Lower lobe of right lung (tissue), 2 donors: Measurements from ENCODE around the gene ABHD4. TPM values are rescaled to one million over a fixed set of nuclear protein-coding genes. Genes with fewer than 3 reads are reported as not detected.

ENCODE experiments used
- ATAC-seq, 2 donors: fragments of 200-7000 bp; cut with Tn5 transposase; one replicate each; pipeline ENCODE4 v1.9.1; 2020 to 2022; ENCODE audit warnings: mild to moderate bottlenecking in 2 of 2, moderate library complexity in 2 of 2
- DNase-seq: peaks from one replicate; pipeline ENCODE4 v3.0.0-alpha.2; 2020
- H3K27ac ChIP-seq: fragments of 200-600 bp; one replicate; pipeline ENCODE4 v1.8.0; 2022
- H3K27me3 ChIP-seq: fragments of 200-600 bp; one replicate; pipeline ENCODE4 v1.8.0; 2022; ENCODE audit warnings: low read depth
- H3K36me3 ChIP-seq: fragments of 200-600 bp; one replicate; pipeline ENCODE4 v1.8.0; 2022; ENCODE audit warnings: mild to moderate bottlenecking
- H3K4me1 ChIP-seq: fragments of 200-600 bp; one replicate; pipeline ENCODE4 v1.8.0; 2022
- H3K4me3 ChIP-seq: fragments of 200-600 bp; one replicate; pipeline ENCODE4 v1.8.0; 2022; ENCODE audit warnings: mild to moderate bottlenecking
- H3K9me3 ChIP-seq: fragments of 200-600 bp; one replicate; pipeline ENCODE4 v1.8.0; 2022
- intact Hi-C: fragments of 100-400 bp; cut with DNase I; formaldehyde crosslinking; loops from one replicate; pipeline ENCODE4 v1.11.0; 2022
- total RNA-seq: library from RNA; stranded (reverse); fragmentation: NEBNext Ultra II Directional; extraction: Animal tissue kit (Norgen Biotek cat#: 25700); gene quantifications from one replicate; pipeline ENCODE4 v1.2.1, GENCODE V29; 2021
- TF ChIP-seq, protein P1 (sequence below): fragments of 200-600 bp; IDR thresholded peaks from one replicate; pipeline ENCODE4 v1.8.0; 2022; ENCODE audit warnings: antibody characterized with exemption, mild to moderate bottlenecking
- donor health status: DM: no; HTN: yes; CAD: no; lungs with severe emphysema.

Gene ABHD4
- total RNA-seq, 1 donor from 2014 or later, result 28.5 TPM

DNA sequence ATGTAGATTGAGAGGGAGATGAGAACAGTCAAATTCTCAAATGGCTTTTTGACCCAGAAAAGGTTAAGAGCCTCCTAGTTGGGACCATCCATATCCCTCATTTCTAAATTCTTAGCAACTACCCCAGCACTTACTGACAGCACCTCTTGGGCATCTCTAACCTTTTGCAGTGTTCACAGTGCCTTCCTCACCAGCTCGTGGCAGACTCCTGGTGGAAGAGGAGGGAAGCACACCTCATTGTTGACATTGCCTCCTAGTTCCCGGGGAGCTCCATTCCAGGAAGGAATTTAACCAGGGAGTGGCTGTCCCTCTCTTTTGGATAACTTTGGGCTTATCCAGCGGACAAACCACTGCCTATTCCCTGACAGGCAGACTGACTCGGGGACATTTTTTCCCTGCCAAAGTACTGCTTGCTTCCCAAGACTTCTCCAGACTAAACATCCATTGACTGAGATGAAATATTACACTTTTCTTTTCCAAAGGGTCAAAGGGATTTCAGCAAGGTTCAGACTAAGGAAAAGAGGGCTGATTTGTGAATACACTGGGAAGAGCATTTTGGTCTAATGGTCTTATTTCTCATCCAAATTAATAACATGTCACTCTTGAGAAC, 55.0 kb downstream of the ABHD4 start:
- no peaks in the 10 kb centered on the region for H3K9me3 ChIP-seq
- no peaks in the 10 kb centered on the region for H3K36me3 ChIP-seq
- TF ChIP-seq, protein P1, sequence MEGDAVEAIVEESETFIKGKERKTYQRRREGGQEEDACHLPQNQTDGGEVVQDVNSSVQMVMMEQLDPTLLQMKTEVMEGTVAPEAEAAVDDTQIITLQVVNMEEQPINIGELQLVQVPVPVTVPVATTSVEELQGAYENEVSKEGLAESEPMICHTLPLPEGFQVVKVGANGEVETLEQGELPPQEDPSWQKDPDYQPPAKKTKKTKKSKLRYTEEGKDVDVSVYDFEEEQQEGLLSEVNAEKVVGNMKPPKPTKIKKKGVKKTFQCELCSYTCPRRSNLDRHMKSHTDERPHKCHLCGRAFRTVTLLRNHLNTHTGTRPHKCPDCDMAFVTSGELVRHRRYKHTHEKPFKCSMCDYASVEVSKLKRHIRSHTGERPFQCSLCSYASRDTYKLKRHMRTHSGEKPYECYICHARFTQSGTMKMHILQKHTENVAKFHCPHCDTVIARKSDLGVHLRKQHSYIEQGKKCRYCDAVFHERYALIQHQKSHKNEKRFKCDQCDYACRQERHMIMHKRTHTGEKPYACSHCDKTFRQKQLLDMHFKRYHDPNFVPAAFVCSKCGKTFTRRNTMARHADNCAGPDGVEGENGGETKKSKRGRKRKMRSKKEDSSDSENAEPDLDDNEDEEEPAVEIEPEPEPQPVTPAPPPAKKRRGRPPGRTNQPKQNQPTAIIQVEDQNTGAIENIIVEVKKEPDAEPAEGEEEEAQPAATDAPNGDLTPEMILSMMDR, result peak; percentile 85
- intact Hi-C loops, result loop anchor here (10.0 kb wide), 2 partner anchors 88 to 202 kb away; no protein-coding TSS in a partner anchor
- no peaks in the 10 kb centered on the region for H3K4me1 ChIP-seq
- ATAC-seq (peak; percentile 88 to 93), DNase-seq (peak; percentile 55)
- no peaks in the 10 kb centered on the region for H3K27me3 ChIP-seq
- H3K4me3 ChIP-seq, result no peak overlapping the region
- H3K27ac ChIP-seq, result no peak overlapping the region

DNA sequence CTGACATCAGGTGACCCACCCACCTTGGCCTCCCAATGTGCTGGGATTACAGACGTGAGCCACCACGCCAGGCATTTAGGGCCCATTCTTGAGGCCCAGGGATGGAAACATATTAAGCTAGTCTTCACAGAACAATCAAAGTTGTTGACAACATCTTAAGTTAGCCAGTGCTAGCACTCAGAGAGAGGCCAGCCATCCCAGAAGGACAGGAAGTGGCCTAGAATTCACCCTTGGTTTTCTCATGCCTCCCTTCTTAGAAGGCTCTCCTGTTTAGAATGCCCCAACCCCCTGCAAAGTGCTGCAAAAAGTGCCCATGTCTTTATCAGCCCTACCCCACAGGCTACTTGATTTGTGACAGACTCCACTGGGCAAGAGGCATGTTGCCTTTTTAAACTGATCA, 58.1 kb downstream of the ABHD4 start:
- TF ChIP-seq, protein P1, result no peak
- ATAC-seq, result no peak
- intact Hi-C loops, result loop anchor here (10.0 kb wide), 2 partner anchors 91 to 199 kb away; no protein-coding TSS in a partner anchor

DNA sequence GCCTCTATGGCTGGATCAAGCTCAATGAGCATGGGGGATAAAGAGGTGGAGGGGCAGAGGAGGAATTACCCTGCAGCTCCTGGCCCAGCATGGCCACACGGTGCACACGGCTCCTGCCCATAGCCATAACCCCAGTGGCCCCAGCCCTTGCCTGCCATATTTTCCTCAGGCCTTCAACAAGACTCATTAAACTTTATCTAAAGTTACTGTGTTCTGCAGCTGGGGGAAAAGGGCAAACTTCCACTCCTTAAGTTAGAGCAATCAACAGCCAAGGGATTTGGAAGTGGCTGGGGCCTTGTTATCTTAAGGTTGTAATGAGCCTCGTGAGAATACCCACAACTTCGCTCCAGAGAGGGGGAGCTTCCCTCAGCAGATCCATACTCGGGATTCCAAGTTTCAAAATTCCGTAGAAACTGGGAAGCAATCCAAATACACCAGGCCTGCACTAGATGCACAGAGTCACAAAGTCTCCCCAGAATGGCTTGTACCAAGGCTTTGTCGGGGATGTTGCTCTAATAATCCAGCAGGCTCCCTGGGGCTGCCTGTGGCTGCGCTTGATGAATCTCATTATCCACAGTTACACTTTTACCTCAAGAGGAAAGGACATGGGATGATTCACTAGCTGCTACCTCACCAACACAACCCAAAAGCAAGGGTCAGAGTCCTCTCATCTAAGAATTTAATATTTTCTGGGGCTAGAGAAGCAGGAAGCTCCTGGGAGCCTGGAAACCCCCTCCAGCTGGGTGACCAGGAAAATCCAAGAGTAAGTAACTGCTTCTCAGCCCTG, 59.0 kb downstream of the ABHD4 start:
- no peaks in the 10 kb centered on the region for H3K9me3 ChIP-seq
- no peaks in the 10 kb centered on the region for H3K4me1 ChIP-seq
- no peak overlapping the region for H3K27ac ChIP-seq
- H3K36me3 ChIP-seq, result no peaks in the 10 kb centered on the region
- DNase-seq (no peak), ATAC-seq (no peak)
- TF ChIP-seq, protein P1, result no peak
- H3K4me3 ChIP-seq, result no peak overlapping the region
- intact Hi-C loops, result loop anchor here (10.0 kb wide), 2 partner anchors 92 to 198 kb away; no protein-coding TSS in a partner anchor
- H3K27me3 ChIP-seq, result no peaks in the 10 kb centered on the region

More for the DNA sequence above, 58.1 kb downstream of the ABHD4 start:
- Histone ChIP-seq H3K36me3 (no peaks in the 10 kb centered on the region), H3K27me3 (no peaks in the 10 kb centered on the region), H3K4me3 (no peak overlapping the region), H3K9me3 (no peaks in the 10 kb centered on the region), H3K4me1 (no peaks in the 10 kb centered on the region), H3K27ac (no peak overlapping the region)
- DNase-seq, result no peak

DNA sequence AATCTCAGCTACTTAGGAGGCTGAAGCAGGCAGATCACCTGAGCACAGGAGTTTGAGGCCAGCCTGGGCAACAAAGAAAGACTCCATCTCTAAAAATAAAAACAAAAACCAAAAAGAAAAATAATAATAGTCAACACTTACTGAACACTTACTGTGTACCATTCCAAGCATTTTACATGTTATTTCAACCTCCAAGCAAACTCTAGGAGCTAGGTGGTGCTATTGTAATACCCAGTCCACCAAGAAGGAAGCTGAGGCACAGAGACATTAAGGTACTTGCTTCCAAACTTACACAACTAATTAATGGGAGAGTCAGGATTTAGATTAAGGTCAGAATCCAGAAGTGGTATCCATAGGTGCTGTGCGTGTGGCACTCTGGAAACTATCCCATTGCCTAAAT, 59.8 kb downstream of the ABHD4 start:
- no peak overlapping the region for H3K27ac ChIP-seq
- intact Hi-C loops, result loop anchor here (10.0 kb wide), 2 partner anchors 93 to 197 kb away; no protein-coding TSS in a partner anchor
- H3K36me3 ChIP-seq, result no peaks in the 10 kb centered on the region
- H3K27me3 ChIP-seq, result no peaks in the 10 kb centered on the region
- TF ChIP-seq, protein P1, result peak; percentile 33
- DNase-seq, result no peak
- H3K4me3 ChIP-seq, result no peak overlapping the region
- H3K9me3 ChIP-seq, result no peaks in the 10 kb centered on the region
- ATAC-seq, result peak in 1 of 2 donors; percentile 39
- no peaks in the 10 kb centered on the region for H3K4me1 ChIP-seq

DNA sequence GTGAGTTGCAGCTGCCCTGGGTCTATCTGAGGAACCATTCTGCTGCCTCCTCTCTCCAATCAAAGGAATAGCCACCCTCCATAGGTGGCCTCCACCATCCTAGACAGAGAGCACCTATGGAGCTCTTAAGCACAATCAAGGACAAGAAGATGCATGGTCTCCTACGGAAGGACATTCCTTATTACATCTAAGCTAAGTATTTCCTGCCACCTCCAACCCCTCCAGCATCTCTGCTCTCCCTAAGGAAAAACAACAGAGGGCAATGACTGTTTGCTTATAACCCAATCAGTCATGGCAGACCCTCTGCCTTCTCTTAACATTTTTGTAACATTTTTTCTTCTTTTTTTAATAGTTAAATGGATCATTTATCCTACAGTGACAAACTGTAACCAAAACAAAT, 60.8 kb downstream of the ABHD4 start:
- intact Hi-C loops, result loop anchor here (10.0 kb wide), 2 partner anchors 94 to 196 kb away; no protein-coding TSS in a partner anchor
- no peak overlapping the region for H3K4me3 ChIP-seq
- ATAC-seq (no peak), DNase-seq (no peak)
- H3K9me3 ChIP-seq, result no peaks in the 10 kb centered on the region
- H3K27me3 ChIP-seq, result no peaks in the 10 kb centered on the region
- TF ChIP-seq, protein P1, result no peak
- no peak overlapping the region for H3K27ac ChIP-seq
- no peaks in the 10 kb centered on the region for H3K4me1 ChIP-seq
- no peaks in the 10 kb centered on the region for H3K36me3 ChIP-seq
